NCI-H82 treated with DMSO at 0.1 percent for 48 hours (cell line): Measurements from ENCODE around the gene ZNF774.
"Not testable (repeated sequence)": the region's sequence is repeated elsewhere in the genome, so short reads cannot be mapped to it uniquely, and the experiment has no call there.

Experiments used
- DNase-seq: peaks from one replicate; lab custom pipeline; 2025; ENCODE audit not compliant: unreplicated experiment; lab: John Stamatoyannopoulos, UW

ZNF774 gene

GRCh38 chr15:90344662-90345061, 7.4 kb upstream of the ZNF774 start:
- no peak for DNase-seq

GRCh38 chr15:90345857-90346256, 6.2 kb upstream of the ZNF774 start:
- no peak for DNase-seq

GRCh38 chr15:90347431-90348065, 4.5 kb upstream of the ZNF774 start:
- DNase-seq: not testable (repeated sequence)

- DNase-seq: no peak
These were observed 3.6 kb upstream of the ZNF774 start for GRCh38 chr15:90348456-90348855.

GRCh38 chr15:90349072-90349471, 3.0 kb upstream of the ZNF774 start:
- no peak for DNase-seq

GRCh38 chr15:90349821-90350220, 2.3 kb upstream of the ZNF774 start:
- no peak for DNase-seq

GRCh38 chr15:90351479-90352106, 491 bp upstream of the ZNF774 start:
- DNase-seq: no peak

GRCh38 chr15:90354986-90355385, 2.9 kb downstream of the ZNF774 start:
- DNase-seq: no peak

- DNase-seq: no peak
These were observed 6.3 kb downstream of the ZNF774 start for GRCh38 chr15:90358124-90359033.

GRCh38 chr15:90360746-90361145, 8.7 kb downstream of the ZNF774 start:
- no peak for DNase-seq

- no peak for DNase-seq
These were observed 10.8 kb downstream of the ZNF774 start for GRCh38 chr15:90362936-90363212.

- DNase-seq: no peak
These were observed 12.2 kb downstream of the ZNF774 start for GRCh38 chr15:90364251-90364650.

GRCh38 chr15:90365414-90366055, 13.5 kb downstream of the ZNF774 start:
- no peak for DNase-seq

- DNase-seq: peak; percentile 86
These were observed 15.5 kb downstream of the ZNF774 start for GRCh38 chr15:90367576-90367975.

GRCh38 chr15:90375071-90375470, 23.0 kb downstream of the ZNF774 start:
- DNase-seq: no peak

- DNase-seq: no peak
These were observed 24.7 kb downstream of the ZNF774 start for GRCh38 chr15:90376789-90377188.

- DNase-seq: no peak
These were observed 27.2 kb downstream of the ZNF774 start for GRCh38 chr15:90379263-90379662.

- DNase-seq: no peak
These were observed 29.4 kb downstream of the ZNF774 start for GRCh38 chr15:90381515-90381914.

- DNase-seq: no peak
These were observed 30.2 kb downstream of the ZNF774 start for GRCh38 chr15:90382320-90382719.

GRCh38 chr15:90386221-90386620, 34.1 kb downstream of the ZNF774 start:
- no peak for DNase-seq

GRCh38 chr15:90387534-90388461, 35.7 kb downstream of the ZNF774 start, which contains the start of gene IQGAP1:
Gene IQGAP1 (plus strand): TSS chr15:90388242. CDS start chr15:90388342, 100 bp downstream.
- DNase-seq: peak; percentile 73
